Astrocyte (in vitro differentiated cells and primary cell): ENCODE results near the gene CTCFL. TPM values are rescaled to one million over a fixed set of nuclear protein-coding genes. Genes with fewer than 3 reads are reported as not detected.

ENCODE experiments used
- DNase-seq: peaks from one replicate; pipeline ENCODE4 v3.0.0-alpha.2; 2010; ENCODE audit warnings: low read depth
- FAIRE-seq: peaks from 2 replicates; lab custom pipeline; 2011; peaks lifted over from hg19 to GRCh38; lab: Jason Lieb, UNC
- H2AFZ ChIP-seq: 2 replicates; pipeline ENCODE4 v1.6.0; 2012; ENCODE audit warnings: low read depth, low read length, inconsistent platforms
- H3K27ac ChIP-seq: 2 replicates; pipeline ENCODE4 v1.5.1; 2011; ENCODE audit warnings: low read depth, low read length, inconsistent platforms
- H3K27me3 ChIP-seq: 2 replicates; pipeline ENCODE4 v1.6.0; 2011; ENCODE audit warnings: low read length, inconsistent platforms; ENCODE audit not compliant: insufficient read depth
- H3K36me3 ChIP-seq: 2 replicates; pipeline ENCODE4 v1.5.1; 2011; ENCODE audit warnings: low read length, inconsistent platforms; ENCODE audit not compliant: insufficient read depth
- H3K4me1 ChIP-seq: 2 replicates; pipeline ENCODE4 v1.5.1; 2011; ENCODE audit warnings: low read length, inconsistent platforms; ENCODE audit not compliant: insufficient read depth
- H3K4me2 ChIP-seq: 2 replicates; pipeline ENCODE4 v1.6.0; 2012; ENCODE audit warnings: low read length, inconsistent platforms
- H3K4me3 ChIP-seq: 2 replicates; pipeline ENCODE4 v1.5.1; 2011; ENCODE audit warnings: low read depth, mild to moderate bottlenecking, low read length, inconsistent platforms; ENCODE audit not compliant: insufficient read depth
- H3K79me2 ChIP-seq: 2 replicates; pipeline ENCODE4 v1.6.0; 2012; ENCODE audit warnings: mild to moderate bottlenecking, low read length, inconsistent platforms; ENCODE audit not compliant: insufficient read depth
- H3K9ac ChIP-seq: 2 replicates; pipeline ENCODE4 v1.6.0; 2012; ENCODE audit warnings: mild to moderate bottlenecking, low read length, inconsistent platforms
- H3K9me3 ChIP-seq: 2 replicates; pipeline ENCODE4 v1.5.1; 2012; ENCODE audit warnings: low read depth, mild to moderate bottlenecking, low read length, inconsistent platforms; ENCODE audit not compliant: insufficient read depth
- H4K20me1 ChIP-seq: 2 replicates; pipeline ENCODE4 v1.6.0; 2012; ENCODE audit warnings: low read length, inconsistent platforms; ENCODE audit not compliant: insufficient read depth
- H3K27ac Mint-ChIP-seq: one replicate; pipeline ENCODE4 v1.8.0; 2021; ENCODE audit warnings: mild to moderate bottlenecking, mixed read lengths; ENCODE audit not compliant: unreplicated experiment
- H3K27me3 Mint-ChIP-seq: one replicate; pipeline ENCODE4 v1.8.0; 2021; ENCODE audit warnings: low read depth, mixed read lengths; ENCODE audit not compliant: unreplicated experiment
- H3K36me3 Mint-ChIP-seq: one replicate; pipeline ENCODE4 v1.8.0; 2021; ENCODE audit warnings: low read depth, mixed read lengths; ENCODE audit not compliant: unreplicated experiment
- H3K4me1 Mint-ChIP-seq: one replicate; pipeline ENCODE4 v1.8.0; 2021; ENCODE audit warnings: low read depth, mixed read lengths; ENCODE audit not compliant: unreplicated experiment
- H3K4me3 Mint-ChIP-seq: one replicate; pipeline ENCODE4 v1.8.0; 2021; ENCODE audit warnings: mild to moderate bottlenecking, moderate library complexity, mixed read lengths; ENCODE audit not compliant: unreplicated experiment
- H3K9me3 Mint-ChIP-seq: one replicate; pipeline ENCODE4 v1.8.0; 2021; ENCODE audit warnings: mild to moderate bottlenecking, mixed read lengths; ENCODE audit not compliant: unreplicated experiment
- CTCF ChIP-seq: IDR thresholded peaks from 2 replicates; pipeline ENCODE4 v1.5.1; 2011; ENCODE audit warnings: low read depth, mild to moderate bottlenecking, inconsistent platforms, low read length, moderate library complexity; ENCODE audit not compliant: insufficient read depth
- EZH2 ChIP-seq: IDR thresholded peaks from 2 replicates; pipeline ENCODE4 v1.6.1; 2012; ENCODE audit warnings: mild to moderate bottlenecking, low read length, inconsistent platforms; ENCODE audit not compliant: insufficient read depth
- total RNA-seq: library from RNA; stranded (reverse); gene quantifications from 2 replicates; pipeline ENCODE4 v1.2.1, GENCODE V29; 2021

CTCFL gene
- total RNA-seq, 1 donor from 2014 or later = not detected

- no peaks in the 10 kb centered on the region for H3K36me3 Mint-ChIP-seq
- no peak overlapping the region for H3K27ac ChIP-seq
- H3K4me1 ChIP-seq = no peaks in the 10 kb centered on the region
- TF ChIP-seq EZH2 (no peak), CTCF (no peak)
- no peaks in the 10 kb centered on the region for H3K36me3 ChIP-seq
- DNase-seq (no peak), FAIRE-seq (no peak)
- H3K9ac ChIP-seq = no peak overlapping the region
- no peaks in the 10 kb centered on the region for H4K20me1 ChIP-seq
- H3K4me3 ChIP-seq = no peak overlapping the region
- H3K9me3 Mint-ChIP-seq = no peaks in the 10 kb centered on the region
- no peaks in the 10 kb centered on the region for H3K79me2 ChIP-seq
- H3K27me3 ChIP-seq = peaks cover 19% of the 10 kb centered on the region
- H3K4me3 Mint-ChIP-seq = no peak overlapping the region
- H3K27ac Mint-ChIP-seq = no peak overlapping the region
- H3K27me3 Mint-ChIP-seq = peaks cover 44% of the 10 kb centered on the region
- no peaks in the 10 kb centered on the region for H3K9me3 ChIP-seq
- H2AFZ ChIP-seq = no peak overlapping the region
- H3K4me2 ChIP-seq = no peak overlapping the region
- no peaks in the 10 kb centered on the region for H3K4me1 Mint-ChIP-seq
These were observed 2.4 kb downstream of the CTCFL start for GRCh38 chr20:57522380-57523140.

GRCh38 chr20:57517904-57518303, 7.0 kb downstream of the CTCFL start:
- H2AFZ ChIP-seq = no peak overlapping the region
- no peak for FAIRE-seq

More at GRCh38 chr20:57517904-57518303, 7.0 kb downstream of the CTCFL start:
- Histone ChIP-seq H3K9me3 (no peaks in the 10 kb centered on the region), H3K4me1 (no peaks in the 10 kb centered on the region), H3K4me3 (no peak overlapping the region), H3K79me2 (no peaks in the 10 kb centered on the region), H3K27ac (no peak overlapping the region), H3K36me3 (no peaks in the 10 kb centered on the region), H3K4me2 (no peak overlapping the region), H3K27me3 (peaks cover 19% of the 10 kb centered on the region), H4K20me1 (no peaks in the 10 kb centered on the region), H3K9ac (no peak overlapping the region)
- H3K4me3 Mint-ChIP-seq = no peak overlapping the region
- DNase-seq = no peak
- no peaks in the 10 kb centered on the region for H3K4me1 Mint-ChIP-seq
- no peaks in the 10 kb centered on the region for H3K36me3 Mint-ChIP-seq
- peaks cover 42% of the 10 kb centered on the region for H3K27me3 Mint-ChIP-seq
- no peak overlapping the region for H3K27ac Mint-ChIP-seq
- TF ChIP-seq CTCF = no peak
- no peaks in the 10 kb centered on the region for H3K9me3 Mint-ChIP-seq
